Fibroblast of villous mesenchyme (primary cell): ENCODE data around the gene AUTS2. TPM values are rescaled to one million over a fixed set of nuclear protein-coding genes. Genes with fewer than 3 reads are reported as not detected.

Source experiments
- DNase-seq: peaks from one replicate; pipeline ENCODE4 v3.0.0-alpha.2; 2010; ENCODE audit warnings: low read depth
- H3K4me3 ChIP-seq: 2 replicates; pipeline ENCODE4 v1.5.1; 2011; ENCODE audit warnings: low read depth, mild to moderate bottlenecking, low read length
- CTCF ChIP-seq: IDR thresholded peaks from 2 replicates; pipeline ENCODE4 v1.5.1; 2012; ENCODE audit warnings: low read depth, mild to moderate bottlenecking, low read length; ENCODE audit not compliant: insufficient read depth
- total RNA-seq: library from RNA; depleted of rRNA; stranded (reverse); fragments of >200 nt; gene quantifications from 2 replicates; pipeline ENCODE4 v1.2.3, GENCODE V29; 2012

AUTS2 gene
- total RNA-seq, 1 donor: 3.9 TPM

DNA sequence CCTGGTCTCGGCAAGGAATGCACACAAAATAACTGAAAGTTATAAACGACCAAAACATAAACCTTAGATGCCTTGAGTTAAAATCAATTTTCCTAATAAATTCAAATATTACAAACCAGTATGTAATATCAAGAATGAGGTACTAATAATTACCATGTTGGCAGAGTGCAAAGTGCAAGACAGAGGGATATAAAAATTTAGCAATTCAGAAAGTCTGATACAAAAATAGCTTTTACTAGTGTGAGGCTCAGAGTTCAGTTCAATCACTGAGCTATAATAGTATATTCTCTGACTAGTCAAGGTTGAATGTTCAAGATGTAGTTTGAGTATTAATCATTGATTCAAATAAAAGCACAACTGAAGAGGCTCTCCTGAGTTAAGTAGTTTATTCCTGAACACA lies 4.8 kb upstream of the AUTS2 start:
- no peak overlapping the region for H3K4me3 ChIP-seq
- no peak for TF ChIP-seq CTCF

GRCh38 chr7:69595415-69595814 lies 2.9 kb upstream of the AUTS2 start:
- no peak overlapping the region for H3K4me3 ChIP-seq
- no peak for TF ChIP-seq CTCF
- no peak for DNase-seq

More for the DNA sequence above, 4.8 kb upstream of the AUTS2 start:
- no peak for DNase-seq

- TF ChIP-seq CTCF: no peak
- no peak for DNase-seq
- no peak overlapping the region for H3K4me3 ChIP-seq
Measured at GRCh38 chr7:69596056-69596455, 2.2 kb upstream of the AUTS2 start.

GRCh38 chr7:69596723-69597277 lies 1.5 kb upstream of the AUTS2 start:
- no peak for DNase-seq
- H3K4me3 ChIP-seq: no peak overlapping the region
- TF ChIP-seq CTCF: no peak

DNA sequence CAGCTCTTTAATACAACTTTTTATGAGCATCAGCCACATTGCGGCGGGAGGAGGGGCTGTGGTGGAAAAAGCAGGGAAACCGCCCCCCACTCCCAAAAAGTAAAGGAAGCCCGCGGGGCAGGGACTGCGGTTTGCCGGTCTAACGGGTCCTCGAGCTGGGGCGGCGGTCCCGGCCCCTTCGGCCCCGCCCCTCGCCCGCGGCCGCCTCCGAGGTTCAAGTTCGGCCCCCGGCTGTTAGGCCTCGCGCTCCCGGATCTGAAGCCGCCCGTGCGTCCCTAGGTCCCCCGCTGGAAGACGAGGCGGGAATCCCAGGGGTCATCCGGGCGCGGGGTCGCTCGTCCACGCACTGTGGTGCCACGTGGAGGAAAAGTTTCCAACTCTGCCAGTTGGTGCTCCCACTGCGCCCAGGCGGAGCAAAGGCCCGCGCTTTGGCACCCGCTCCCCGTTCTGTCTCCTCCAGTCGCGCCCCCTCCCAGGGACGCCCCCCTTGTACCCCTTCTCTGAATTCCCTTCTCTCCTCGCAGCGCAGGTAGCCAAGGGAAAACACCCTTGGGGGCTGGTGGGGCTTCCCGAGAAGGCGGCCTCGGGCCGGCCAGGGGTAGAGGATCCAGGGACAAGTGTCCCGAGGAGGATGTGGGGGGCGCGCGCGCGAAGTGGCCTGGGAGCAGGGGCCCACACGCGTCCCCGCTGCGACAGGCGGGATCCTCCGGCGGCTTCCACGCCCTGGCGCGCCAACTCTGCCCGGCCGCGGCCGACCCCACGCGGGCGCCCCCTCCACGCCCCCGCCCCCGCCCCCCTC lies 798 bp upstream of the AUTS2 start:
- no peak for TF ChIP-seq CTCF
- H3K4me3 ChIP-seq: peak overlapping the region; percentile 44
- no peak for DNase-seq

DNA sequence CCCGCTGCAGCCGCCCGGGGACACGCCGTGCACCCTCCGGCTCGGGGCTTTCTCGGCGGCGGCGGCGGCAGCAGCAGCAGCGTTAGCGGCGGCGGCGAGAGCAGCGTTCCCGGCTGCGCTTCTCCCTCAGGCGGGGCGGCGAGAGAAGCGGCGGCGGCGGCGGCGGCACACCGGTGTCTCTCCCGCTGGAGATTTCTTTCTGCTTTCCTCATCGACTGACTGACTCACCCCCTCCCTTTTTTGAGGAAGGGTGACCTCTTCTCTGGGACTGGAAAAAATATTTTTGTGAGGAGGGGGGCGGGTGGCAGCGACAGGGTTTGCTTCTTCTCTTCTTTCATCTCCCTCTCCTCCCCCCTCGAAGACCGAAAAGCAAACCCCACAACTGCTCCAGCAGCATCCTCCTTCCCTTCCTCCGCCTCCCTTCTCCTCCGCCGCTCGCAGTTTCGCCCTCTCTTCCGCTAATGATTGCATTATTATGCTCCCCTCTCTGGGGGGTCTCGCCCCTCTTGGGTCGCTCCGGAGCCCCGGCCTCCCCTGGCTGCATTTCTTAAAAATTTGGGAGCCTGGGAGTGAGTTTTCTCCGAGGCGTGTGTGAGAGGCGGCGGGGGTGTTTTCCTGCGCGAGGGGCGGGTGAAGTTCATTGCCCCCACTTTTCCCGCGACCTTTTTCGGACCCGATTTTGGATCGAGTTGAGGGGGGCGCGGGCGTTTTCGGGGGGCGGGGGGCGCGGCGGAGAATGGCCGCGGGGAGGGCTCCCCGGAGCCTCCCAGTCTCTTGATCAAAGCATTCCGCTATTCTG lies 411 bp downstream of the AUTS2 start:
- no peak for TF ChIP-seq CTCF
- H3K4me3 ChIP-seq: peak overlapping the region; percentile 70
- DNase-seq: no peak
